SK-N-SH treated with all-trans-retinoic acid at 6 μM for 48 hours (cell line): ENCODE results near the gene OPRM1.
"Not testable (repeated sequence)": the region's sequence is repeated elsewhere in the genome, so short reads cannot be mapped to it uniquely, and the experiment has no call there.

Source experiments
- ATAC-seq: fragments of 200-7000 bp; cut with Tn5 transposase; 3 replicates; pipeline ENCODE4 v1.9.1; 2020; ENCODE audit warnings: mild to moderate bottlenecking, moderate library complexity
- ARNTL ChIP-seq: fragments of 450-650 bp; formaldehyde crosslinking; IDR thresholded peaks from 2 replicates; pipeline ENCODE4 v1.5.0; 2020; ENCODE audit warnings: low read depth, mild to moderate bottlenecking, moderate library complexity, borderline replicate concordance
- BACH2 ChIP-seq: fragments of 250-450 bp; sonication (Bioruptor Pico); IDR thresholded peaks from 2 replicates; pipeline ENCODE4 v1.9.0; 2021; ENCODE audit warnings: mild to moderate bottlenecking, borderline replicate concordance
- CSDC2 ChIP-seq: fragments of 250-450 bp; sonication (Bioruptor Pico); IDR thresholded peaks from 2 replicates; pipeline ENCODE4 v1.5.0; 2020; ENCODE audit warnings: mild to moderate bottlenecking, moderate library complexity
- ESRRG ChIP-seq: fragments of 250-450 bp; sonication (Bioruptor Pico); IDR thresholded peaks from 2 replicates; pipeline ENCODE4 v1.6.1; 2021; ENCODE audit warnings: mild to moderate bottlenecking
- ISL1 ChIP-seq: fragments of 250-450 bp; sonication (Bioruptor Pico); IDR thresholded peaks from 2 replicates; pipeline ENCODE4 v2.1.2; 2022; ENCODE audit warnings: mild to moderate bottlenecking, moderate library complexity
- OSR1 ChIP-seq: fragments of 250-450 bp; sonication (Bioruptor Pico); IDR thresholded peaks from 2 replicates; pipeline ENCODE4 v1.8.0; 2022; ENCODE audit warnings: moderate library complexity, mild to moderate bottlenecking, inconsistent platforms
- RARB ChIP-seq: fragments of 250-450 bp; sonication (Bioruptor Pico); IDR thresholded peaks from 2 replicates; pipeline ENCODE4 v1.8.0; 2021; ENCODE audit warnings: mild to moderate bottlenecking, moderate library complexity
- SNAI2 ChIP-seq: fragments of 250-450 bp; sonication (Bioruptor Pico); IDR thresholded peaks from 2 replicates; pipeline ENCODE4 v1.5.0; 2020; ENCODE audit warnings: mild to moderate bottlenecking, moderate library complexity
- TCF4 ChIP-seq: fragments of 250-450 bp; sonication (Bioruptor Pico); IDR thresholded peaks from 2 replicates; pipeline ENCODE4 v1.8.0; 2021; ENCODE audit warnings: mild to moderate bottlenecking, moderate library complexity, borderline replicate concordance
- TOX ChIP-seq: fragments of 250-450 bp; sonication (Bioruptor Pico); IDR thresholded peaks from 2 replicates; pipeline ENCODE4 v1.8.0; 2021; ENCODE audit warnings: mild to moderate bottlenecking, moderate library complexity, borderline replicate concordance
- ZC3H10 ChIP-seq: fragments of 250-450 bp; sonication (Bioruptor Pico); IDR thresholded peaks from 2 replicates; pipeline ENCODE4 v1.5.1; 2021; ENCODE audit warnings: mild to moderate bottlenecking, moderate library complexity
- ZFP3 ChIP-seq: fragments of 250-450 bp; sonication (Bioruptor Pico); IDR thresholded peaks from 2 replicates; pipeline ENCODE4 v1.5.0; 2020; ENCODE audit warnings: mild to moderate bottlenecking, moderate library complexity
- ZFP30 ChIP-seq: fragments of 450-650 bp; formaldehyde crosslinking; IDR thresholded peaks from 2 replicates; pipeline ENCODE4 v1.5.0; 2022; ENCODE audit warnings: mild to moderate bottlenecking, moderate library complexity
- ZNF565 ChIP-seq: fragments of 450-650 bp; formaldehyde crosslinking; conservative IDR thresholded peaks from 2 replicates; pipeline ENCODE4 v1.5.0; 2020; ENCODE audit warnings: low read depth, mild to moderate bottlenecking, moderate library complexity
- ZNF70 ChIP-seq: fragments of 450-650 bp; formaldehyde crosslinking; IDR thresholded peaks from 2 replicates; pipeline ENCODE4 v1.5.0; 2020; ENCODE audit warnings: mild to moderate bottlenecking, moderate library complexity
- TF ChIP-seq, protein P1 (sequence below): fragments of 250-450 bp; sonication (Bioruptor Pico); IDR thresholded peaks from 2 replicates; pipeline ENCODE4 v1.5.1; 2020; ENCODE audit warnings: low read depth, mild to moderate bottlenecking, moderate library complexity
- TF ChIP-seq, protein P2 (sequence below): fragments of 250-450 bp; sonication (Bioruptor Pico); IDR thresholded peaks from 2 replicates; pipeline ENCODE4 v1.5.1; 2021; ENCODE audit warnings: mild to moderate bottlenecking, moderate library complexity
- TF ChIP-seq, protein P3 (sequence below): fragments of 250-450 bp; sonication (Bioruptor Pico); IDR thresholded peaks from 2 replicates; pipeline ENCODE4 v1.8.0; 2021; ENCODE audit warnings: low read depth, mild to moderate bottlenecking, moderate library complexity, borderline replicate concordance
- TF ChIP-seq, protein P4 (sequence below): fragments of 250-450 bp; sonication (Bioruptor Pico); IDR thresholded peaks from 2 replicates; pipeline ENCODE4 v1.5.0; 2020; ENCODE audit warnings: mild to moderate bottlenecking, moderate library complexity
- TF ChIP-seq, protein P5 (sequence below): fragments of 250-450 bp; sonication (Bioruptor Pico); IDR thresholded peaks from 2 replicates; pipeline ENCODE4 v1.8.0; 2020; ENCODE audit warnings: mild to moderate bottlenecking, moderate library complexity, borderline replicate concordance

The OPRM1 gene

DNA sequence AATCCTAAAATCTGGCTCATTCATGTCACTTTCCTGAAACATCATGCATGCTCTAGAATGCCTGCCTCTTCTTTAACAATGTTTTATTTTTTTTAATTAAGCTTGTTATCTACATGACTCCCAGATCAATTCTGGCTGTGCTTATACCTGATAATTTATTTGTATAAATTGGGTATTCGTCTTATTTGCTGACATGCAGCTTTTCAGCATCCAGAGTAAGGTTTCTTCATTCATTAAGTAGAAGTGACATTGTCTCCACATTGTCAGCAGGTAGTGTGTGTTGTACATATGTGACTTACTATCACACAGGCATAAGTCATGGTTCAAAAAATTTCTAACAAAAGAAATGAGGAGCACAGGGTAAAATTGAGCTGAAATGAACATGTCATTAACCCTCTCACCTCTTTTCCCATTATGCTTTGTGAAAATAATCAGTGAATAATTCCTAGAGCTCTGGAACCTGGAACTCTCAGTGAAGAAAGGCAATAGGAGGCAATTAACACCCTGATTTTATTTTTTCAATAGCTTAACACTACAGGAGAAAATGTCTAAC lies 157.4 kb downstream of the OPRM1 start:
- no peak for TF ChIP-seq RARB
- TF ChIP-seq SNAI2 (CRISPR knock-in tag), result no peak
- TF ChIP-seq TOX (CRISPR knock-in tag), result no peak
- TF ChIP-seq, protein P1, sequence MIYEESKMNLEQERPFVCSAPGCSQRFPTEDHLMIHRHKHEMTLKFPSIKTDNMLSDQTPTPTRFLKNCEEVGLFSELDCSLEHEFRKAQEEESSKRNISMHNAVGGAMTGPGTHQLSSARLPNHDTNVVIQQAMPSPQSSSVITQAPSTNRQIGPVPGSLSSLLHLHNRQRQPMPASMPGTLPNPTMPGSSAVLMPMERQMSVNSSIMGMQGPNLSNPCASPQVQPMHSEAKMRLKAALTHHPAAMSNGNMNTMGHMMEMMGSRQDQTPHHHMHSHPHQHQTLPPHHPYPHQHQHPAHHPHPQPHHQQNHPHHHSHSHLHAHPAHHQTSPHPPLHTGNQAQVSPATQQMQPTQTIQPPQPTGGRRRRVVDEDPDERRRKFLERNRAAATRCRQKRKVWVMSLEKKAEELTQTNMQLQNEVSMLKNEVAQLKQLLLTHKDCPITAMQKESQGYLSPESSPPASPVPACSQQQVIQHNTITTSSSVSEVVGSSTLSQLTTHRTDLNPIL, result no peak
- no peak for TF ChIP-seq CSDC2
- TF ChIP-seq ARNTL (CRISPR knock-in tag), result no peak
- TF ChIP-seq BACH2 (CRISPR knock-in tag), result no peak
- TF ChIP-seq ISL1 (CRISPR knock-in tag), result no peak
- TF ChIP-seq, protein P2, sequence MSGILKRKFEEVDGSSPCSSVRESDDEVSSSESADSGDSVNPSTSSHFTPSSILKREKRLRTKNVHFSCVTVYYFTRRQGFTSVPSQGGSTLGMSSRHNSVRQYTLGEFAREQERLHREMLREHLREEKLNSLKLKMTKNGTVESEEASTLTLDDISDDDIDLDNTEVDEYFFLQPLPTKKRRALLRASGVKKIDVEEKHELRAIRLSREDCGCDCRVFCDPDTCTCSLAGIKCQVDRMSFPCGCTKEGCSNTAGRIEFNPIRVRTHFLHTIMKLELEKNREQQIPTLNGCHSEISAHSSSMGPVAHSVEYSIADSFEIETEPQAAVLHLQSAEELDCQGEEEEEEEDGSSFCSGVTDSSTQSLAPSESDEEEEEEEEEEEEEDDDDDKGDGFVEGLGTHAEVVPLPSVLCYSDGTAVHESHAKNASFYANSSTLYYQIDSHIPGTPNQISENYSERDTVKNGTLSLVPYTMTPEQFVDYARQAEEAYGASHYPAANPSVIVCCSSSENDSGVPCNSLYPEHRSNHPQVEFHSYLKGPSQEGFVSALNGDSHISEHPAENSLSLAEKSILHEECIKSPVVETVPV (CRISPR knock-in tag), result no peak
- TF ChIP-seq, protein P3, sequence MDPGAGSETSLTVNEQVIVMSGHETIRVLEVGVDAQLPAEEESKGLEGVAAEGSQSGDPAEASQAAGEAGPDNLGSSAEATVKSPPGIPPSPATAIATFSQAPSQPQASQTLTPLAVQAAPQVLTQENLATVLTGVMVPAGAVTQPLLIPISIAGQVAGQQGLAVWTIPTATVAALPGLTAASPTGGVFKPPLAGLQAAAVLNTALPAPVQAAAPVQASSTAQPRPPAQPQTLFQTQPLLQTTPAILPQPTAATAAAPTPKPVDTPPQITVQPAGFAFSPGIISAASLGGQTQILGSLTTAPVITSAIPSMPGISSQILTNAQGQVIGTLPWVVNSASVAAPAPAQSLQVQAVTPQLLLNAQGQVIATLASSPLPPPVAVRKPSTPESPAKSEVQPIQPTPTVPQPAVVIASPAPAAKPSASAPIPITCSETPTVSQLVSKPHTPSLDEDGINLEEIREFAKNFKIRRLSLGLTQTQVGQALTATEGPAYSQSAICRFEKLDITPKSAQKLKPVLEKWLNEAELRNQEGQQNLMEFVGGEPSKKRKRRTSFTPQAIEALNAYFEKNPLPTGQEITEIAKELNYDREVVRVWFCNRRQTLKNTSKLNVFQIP (CRISPR knock-in tag), result no peak
- no peak for TF ChIP-seq ZC3H10 (CRISPR knock-in tag)
- no peak for TF ChIP-seq OSR1 (CRISPR knock-in tag)
- TF ChIP-seq, protein P4, sequence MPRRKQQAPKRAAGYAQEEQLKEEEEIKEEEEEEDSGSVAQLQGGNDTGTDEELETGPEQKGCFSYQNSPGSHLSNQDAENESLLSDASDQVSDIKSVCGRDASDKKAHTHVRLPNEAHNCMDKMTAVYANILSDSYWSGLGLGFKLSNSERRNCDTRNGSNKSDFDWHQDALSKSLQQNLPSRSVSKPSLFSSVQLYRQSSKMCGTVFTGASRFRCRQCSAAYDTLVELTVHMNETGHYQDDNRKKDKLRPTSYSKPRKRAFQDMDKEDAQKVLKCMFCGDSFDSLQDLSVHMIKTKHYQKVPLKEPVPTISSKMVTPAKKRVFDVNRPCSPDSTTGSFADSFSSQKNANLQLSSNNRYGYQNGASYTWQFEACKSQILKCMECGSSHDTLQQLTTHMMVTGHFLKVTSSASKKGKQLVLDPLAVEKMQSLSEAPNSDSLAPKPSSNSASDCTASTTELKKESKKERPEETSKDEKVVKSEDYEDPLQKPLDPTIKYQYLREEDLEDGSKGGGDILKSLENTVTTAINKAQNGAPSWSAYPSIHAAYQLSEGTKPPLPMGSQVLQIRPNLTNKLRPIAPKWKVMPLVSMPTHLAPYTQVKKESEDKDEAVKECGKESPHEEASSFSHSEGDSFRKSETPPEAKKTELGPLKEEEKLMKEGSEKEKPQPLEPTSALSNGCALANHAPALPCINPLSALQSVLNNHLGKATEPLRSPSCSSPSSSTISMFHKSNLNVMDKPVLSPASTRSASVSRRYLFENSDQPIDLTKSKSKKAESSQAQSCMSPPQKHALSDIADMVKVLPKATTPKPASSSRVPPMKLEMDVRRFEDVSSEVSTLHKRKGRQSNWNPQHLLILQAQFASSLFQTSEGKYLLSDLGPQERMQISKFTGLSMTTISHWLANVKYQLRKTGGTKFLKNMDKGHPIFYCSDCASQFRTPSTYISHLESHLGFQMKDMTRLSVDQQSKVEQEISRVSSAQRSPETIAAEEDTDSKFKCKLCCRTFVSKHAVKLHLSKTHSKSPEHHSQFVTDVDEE, result no peak
- no peak for TF ChIP-seq ESRRG (CRISPR knock-in tag)
- TF ChIP-seq ZFP3 (CRISPR knock-in tag), result no peak
- no peak for TF ChIP-seq ZFP30 (CRISPR knock-in tag)
- no peak for TF ChIP-seq ZNF70
- no peak for TF ChIP-seq ZNF565
- no peak for ATAC-seq

DNA sequence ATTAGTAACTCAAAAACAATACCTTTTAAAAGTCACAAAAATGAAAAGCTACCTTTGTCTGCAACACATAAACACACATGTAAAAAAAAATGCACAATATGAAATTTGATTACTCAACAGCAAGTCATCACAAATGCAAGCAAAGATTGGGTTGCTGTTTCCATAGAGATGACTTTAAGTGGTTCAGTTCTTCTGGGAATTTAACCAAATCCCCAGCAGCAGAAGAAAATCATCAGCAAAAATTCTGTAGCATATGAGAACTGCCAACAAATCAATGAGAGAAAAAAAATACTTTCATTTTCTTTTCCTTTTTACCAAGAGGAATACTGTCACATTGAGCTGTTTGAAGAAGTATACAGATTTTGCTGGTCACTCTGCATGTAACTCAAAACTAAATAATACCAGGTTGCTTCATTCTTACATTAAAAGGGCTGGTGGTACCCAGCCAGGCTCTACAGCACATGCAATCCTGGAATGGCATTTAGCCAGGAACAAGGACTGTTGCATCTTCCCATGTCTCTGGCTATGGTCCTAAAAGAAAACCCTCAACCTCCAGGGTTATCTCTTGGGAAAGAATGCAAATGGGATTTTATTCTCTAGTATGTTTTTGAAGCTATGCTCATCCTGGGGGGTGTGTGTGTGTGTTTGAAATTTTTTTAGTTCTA lies 158.3 kb downstream of the OPRM1 start:
- TF ChIP-seq RARB, result no peak
- TF ChIP-seq, protein P4, result no peak
- TF ChIP-seq OSR1 (CRISPR knock-in tag), result no peak
- TF ChIP-seq, protein P1, result no peak
- TF ChIP-seq, protein P2 (CRISPR knock-in tag), result no peak
- TF ChIP-seq, protein P5, sequence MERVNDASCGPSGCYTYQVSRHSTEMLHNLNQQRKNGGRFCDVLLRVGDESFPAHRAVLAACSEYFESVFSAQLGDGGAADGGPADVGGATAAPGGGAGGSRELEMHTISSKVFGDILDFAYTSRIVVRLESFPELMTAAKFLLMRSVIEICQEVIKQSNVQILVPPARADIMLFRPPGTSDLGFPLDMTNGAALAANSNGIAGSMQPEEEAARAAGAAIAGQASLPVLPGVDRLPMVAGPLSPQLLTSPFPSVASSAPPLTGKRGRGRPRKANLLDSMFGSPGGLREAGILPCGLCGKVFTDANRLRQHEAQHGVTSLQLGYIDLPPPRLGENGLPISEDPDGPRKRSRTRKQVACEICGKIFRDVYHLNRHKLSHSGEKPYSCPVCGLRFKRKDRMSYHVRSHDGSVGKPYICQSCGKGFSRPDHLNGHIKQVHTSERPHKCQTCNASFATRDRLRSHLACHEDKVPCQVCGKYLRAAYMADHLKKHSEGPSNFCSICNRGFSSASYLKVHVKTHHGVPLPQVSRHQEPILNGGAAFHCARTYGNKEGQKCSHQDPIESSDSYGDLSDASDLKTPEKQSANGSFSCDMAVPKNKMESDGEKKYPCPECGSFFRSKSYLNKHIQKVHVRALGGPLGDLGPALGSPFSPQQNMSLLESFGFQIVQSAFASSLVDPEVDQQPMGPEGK (CRISPR knock-in tag), result no peak
- TF ChIP-seq TCF4, result no peak
- no peak for TF ChIP-seq TOX (CRISPR knock-in tag)
- TF ChIP-seq SNAI2 (CRISPR knock-in tag), result no peak
- TF ChIP-seq, protein P3 (CRISPR knock-in tag), result no peak
- ATAC-seq, result peak; percentile 58

DNA sequence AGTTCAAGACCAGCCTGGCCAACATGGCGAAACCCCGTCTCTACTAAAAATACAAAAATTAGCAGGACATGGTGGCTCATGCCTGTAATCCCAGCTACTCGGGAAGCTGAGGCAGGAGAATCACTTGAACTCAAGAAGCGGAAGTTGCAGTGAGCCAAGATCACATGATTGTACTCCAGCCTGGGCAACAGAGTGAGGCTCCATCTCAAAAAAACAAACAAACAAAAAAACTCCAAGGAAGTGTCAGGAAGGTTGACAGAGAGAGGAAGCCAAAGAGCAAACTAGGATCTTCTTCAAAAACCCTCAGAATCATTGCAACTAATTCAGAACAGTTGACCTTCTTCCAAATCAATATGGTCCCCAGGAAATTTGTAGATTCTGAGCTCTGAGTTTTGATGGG lies 162.6 kb downstream of the OPRM1 start:
- ATAC-seq, result not testable (repeated sequence)
